Epithelial cell of proximal tubule (primary cell): Measurements from ENCODE around the gene CD24. TPM values are rescaled to one million over a fixed set of nuclear protein-coding genes. Genes with fewer than 3 reads are reported as not detected.
A peak's percentile ranks its signal among the peaks of the same experiment; 100 is the strongest.
"Not testable (repeated sequence)": the region's sequence is repeated elsewhere in the genome, so short reads cannot be mapped to it uniquely, and the experiment has no call there.

ENCODE experiments used
- DNase-seq: peaks from one replicate; pipeline ENCODE4 v3.0.0-alpha.2; 2011; ENCODE audit warnings: low read depth
- H3K4me3 ChIP-seq: 2 replicates; pipeline ENCODE4 v1.5.1; 2011; ENCODE audit warnings: low read depth, mild to moderate bottlenecking, low read length
- total RNA-seq: library from RNA; depleted of rRNA; stranded (reverse); fragments of >200 nt; gene quantifications from 2 replicates; pipeline ENCODE4 v1.2.3, GENCODE V29; 2015
- TF ChIP-seq, protein P1 (sequence below): conservative IDR thresholded peaks from 2 replicates; pipeline ENCODE4 v1.5.1; 2012; ENCODE audit warnings: low read depth, mild to moderate bottlenecking, low read length

Gene CD24
- total RNA-seq, 1 donor from 2014 or later: 1,068 TPM

DNA sequence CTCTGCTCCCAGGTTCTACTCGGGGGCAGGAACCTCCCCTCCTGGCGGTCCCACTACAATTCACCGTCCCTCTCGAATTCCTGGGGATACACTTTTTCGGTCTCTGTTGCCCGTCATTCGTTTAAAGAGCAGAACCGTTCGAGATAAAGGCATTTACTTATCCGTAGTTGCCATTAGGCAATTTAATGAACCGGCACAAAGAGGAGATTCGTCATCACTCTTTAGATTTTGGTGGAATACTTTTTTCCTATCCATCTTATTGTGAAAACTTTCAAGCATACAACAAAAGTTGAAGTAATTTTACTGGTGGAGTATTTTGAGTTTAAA is 1.2 kb upstream of the CD24 start:
- TF ChIP-seq, protein P1, sequence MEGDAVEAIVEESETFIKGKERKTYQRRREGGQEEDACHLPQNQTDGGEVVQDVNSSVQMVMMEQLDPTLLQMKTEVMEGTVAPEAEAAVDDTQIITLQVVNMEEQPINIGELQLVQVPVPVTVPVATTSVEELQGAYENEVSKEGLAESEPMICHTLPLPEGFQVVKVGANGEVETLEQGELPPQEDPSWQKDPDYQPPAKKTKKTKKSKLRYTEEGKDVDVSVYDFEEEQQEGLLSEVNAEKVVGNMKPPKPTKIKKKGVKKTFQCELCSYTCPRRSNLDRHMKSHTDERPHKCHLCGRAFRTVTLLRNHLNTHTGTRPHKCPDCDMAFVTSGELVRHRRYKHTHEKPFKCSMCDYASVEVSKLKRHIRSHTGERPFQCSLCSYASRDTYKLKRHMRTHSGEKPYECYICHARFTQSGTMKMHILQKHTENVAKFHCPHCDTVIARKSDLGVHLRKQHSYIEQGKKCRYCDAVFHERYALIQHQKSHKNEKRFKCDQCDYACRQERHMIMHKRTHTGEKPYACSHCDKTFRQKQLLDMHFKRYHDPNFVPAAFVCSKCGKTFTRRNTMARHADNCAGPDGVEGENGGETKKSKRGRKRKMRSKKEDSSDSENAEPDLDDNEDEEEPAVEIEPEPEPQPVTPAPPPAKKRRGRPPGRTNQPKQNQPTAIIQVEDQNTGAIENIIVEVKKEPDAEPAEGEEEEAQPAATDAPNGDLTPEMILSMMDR: no peak
- peak overlapping the region; percentile 83 for H3K4me3 ChIP-seq

GRCh38 chr6:106974999-106975737 is 639 bp upstream of the CD24 start:
- no peak for DNase-seq
- TF ChIP-seq, protein P1: peak; percentile 32
- peak overlapping the region; percentile 83 for H3K4me3 ChIP-seq

More for the DNA sequence above, 1.2 kb upstream of the CD24 start:
- DNase-seq: no peak

GRCh38 chr6:106973836-106974335 is 643 bp downstream of the CD24 start:
- TF ChIP-seq, protein P1: no peak
- peak overlapping the region; percentile 100 for H3K4me3 ChIP-seq
- no peak for DNase-seq

GRCh38 chr6:106973018-106973835 is 1.3 kb downstream of the CD24 start:
- TF ChIP-seq, protein P1: no peak
- DNase-seq: no peak
- H3K4me3 ChIP-seq: peak overlapping the region; percentile 100

GRCh38 chr6:106972500-106972899 is 2.0 kb downstream of the CD24 start:
- no peak for DNase-seq
- TF ChIP-seq, protein P1: no peak
- peak overlapping the region; percentile 100 for H3K4me3 ChIP-seq

DNA sequence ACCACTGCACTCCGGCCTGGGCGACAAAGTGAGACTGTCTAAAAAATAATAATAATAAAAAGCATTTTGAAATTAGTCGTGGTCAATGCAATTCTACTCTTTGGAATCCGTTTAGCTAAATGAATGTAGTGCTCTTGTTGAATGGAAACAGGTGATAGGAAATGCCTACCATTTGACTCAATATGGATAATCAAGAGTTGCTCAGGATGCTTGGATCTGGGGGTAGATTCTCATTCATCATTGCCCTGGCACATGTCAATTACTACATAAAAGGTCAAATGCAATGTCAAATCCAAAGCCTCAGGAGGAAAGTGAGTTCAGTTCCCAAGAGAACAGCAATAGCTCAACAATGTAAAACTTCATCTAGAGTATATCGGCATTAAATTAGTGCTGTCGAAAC is 3.8 kb downstream of the CD24 start:
- H3K4me3 ChIP-seq: peak overlapping the region; percentile 33
- not testable (repeated sequence) for DNase-seq

- TF ChIP-seq, protein P1: no peak
- DNase-seq: no peak
- H3K4me3 ChIP-seq: no peak overlapping the region
Observed at GRCh38 chr6:106967936-106968555, 6.5 kb downstream of the CD24 start.
